Stimulated activated CD4-positive, alpha-beta T cell treated with anti-CD3 and anti-CD28 coated beads, TNF-alpha, amount 100 ng/mL, for 48 hours (primary cell): ENCODE data around the gene LCE1F.

Experiments used
- DNase-seq, 3 donors: peaks; one replicate each; pipeline ENCODE4 v3.0.0-alpha.2; 2020; ENCODE audit warnings: low read depth in 3 of 3

Gene LCE1F

DNA sequence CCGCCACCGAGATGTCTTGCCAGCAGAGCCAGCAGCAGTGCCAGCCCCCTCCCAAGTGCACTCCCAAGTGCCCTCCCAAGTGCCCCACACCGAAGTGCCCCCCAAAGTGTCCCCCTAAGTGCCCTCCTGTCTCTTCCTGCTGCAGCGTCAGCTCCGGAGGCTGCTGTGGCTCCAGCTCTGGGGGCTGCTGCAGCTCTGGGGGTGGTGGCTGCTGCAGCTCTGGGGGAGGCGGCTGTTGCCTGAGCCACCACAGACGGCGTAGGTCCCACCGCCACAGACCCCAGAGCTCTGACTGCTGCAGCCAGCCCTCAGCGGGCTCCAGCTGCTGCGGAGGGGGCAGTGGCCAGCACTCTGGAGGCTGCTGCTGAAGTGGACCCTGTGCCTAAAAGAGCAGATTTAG, 1.4 kb downstream of the LCE1F start:
- no peak for DNase-seq

DNA sequence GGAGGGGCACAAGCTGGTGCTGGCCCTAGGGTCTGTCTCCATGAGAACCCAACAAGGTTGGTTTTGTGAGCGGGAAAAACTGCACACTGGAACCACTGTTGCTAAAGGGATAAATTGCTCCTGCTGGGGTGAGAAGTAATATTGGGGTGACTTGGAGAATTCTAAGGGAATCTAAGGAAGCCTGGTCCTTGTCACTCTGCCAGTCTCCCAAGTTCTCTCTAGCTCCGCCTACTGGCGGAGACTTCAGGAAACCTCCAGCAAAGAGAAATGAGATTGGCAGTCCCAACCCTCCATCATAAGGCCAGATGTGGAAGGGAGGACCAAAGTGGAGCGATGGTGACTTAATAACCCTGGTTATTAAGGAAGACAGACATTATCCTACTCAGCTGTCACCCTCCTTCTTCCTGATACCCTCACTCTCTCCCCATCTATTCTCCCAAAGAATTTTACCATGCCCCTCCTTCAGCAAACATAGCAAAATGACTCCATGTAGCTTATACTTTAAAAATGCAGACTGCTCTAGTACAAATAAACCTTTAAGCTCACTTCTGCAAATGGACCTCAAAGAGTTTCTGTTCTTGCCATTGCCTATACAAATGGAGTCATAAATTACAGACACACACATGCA, 2.7 kb downstream of the LCE1F start:
- DNase-seq: no peak

DNA sequence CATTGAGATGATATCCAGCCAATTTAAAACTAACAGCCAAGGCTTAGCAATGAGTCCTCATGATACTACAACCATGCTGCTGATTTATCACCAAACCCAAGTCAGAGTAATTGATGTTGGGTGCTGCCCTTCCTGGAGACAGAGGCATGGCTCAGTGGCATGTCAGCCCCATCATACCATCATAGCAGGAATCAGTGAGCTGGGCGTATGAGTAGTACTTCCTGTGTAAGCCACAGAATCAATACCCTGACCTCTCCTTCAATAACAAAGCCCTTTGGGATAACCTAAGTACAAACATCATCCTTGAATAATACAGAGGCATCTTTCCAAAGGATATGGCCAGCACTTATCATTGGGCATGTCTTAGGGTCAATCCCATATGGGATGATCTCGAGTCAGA, 8.2 kb downstream of the LCE1F start:
- no peak for DNase-seq

DNA sequence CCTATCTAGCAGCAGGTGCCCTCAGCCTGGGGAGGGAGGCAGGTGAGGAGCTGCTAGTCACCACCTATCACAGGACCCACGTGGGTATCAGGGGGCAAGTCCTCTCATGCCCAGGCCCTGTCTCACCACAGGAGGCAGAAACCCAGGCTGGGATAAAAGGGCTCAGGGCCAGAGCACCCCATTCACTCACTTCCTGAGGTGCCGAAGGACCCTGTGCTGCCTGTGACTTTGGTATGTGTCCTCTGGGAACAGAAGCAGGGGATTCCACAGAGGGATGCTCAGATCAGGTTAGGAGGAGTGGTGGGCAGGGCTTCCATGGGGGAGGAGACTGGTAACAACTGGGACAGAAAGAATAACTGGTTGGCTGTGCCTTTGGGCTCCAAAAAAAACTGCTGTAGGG, 11.1 kb downstream of the LCE1F start, which contains the start of gene LCE1E:
TSS of gene LCE1E (plus strand) at position 181 of the 400 bp plus-strand sequence. CDS start 1,043 bp downstream, outside the sequence.
- DNase-seq: no peak

DNA sequence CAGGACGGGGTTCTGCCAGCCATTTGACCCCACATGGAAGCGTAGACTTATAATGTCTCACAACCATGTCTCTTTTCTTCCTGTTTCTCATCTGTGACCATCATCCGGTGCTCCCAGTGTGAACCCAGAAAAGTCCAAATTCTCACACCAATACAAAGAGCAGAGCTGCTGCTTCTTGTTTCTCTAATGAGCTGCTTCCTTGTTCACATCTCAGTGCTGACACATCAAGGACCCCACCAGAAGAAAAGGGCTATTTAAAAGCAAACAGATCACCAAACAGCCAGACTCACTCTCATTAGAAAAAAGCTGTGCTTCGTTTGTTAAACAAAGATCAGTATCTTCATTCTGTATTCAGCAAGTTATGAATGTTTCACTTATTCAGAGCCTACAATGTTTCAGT, 20.7 kb downstream of the LCE1F start:
- DNase-seq: no peak

DNA sequence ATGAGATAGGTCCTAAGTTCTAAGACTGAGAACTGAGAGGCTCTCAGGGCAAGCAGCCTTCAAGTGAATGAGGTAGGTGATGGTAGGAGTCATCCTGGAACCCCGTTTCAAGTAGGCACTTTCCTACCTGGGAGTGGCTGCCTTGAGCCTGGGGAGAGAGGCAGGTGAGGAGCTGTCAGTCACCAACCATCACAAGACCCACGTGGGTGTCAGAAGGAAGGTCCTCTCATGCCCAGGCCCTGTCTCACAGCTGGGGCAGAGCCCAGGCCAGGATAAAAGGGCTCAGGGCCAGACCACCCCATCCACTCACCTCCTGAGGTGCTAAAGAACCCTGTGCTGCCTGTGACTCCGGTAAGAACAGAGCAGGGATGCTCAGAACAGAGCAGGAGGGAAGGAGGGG, 21.5 kb downstream of the LCE1F start, which contains the start of gene LCE1D:
TSS of gene LCE1D (plus strand) at position 301 of the 400 bp plus-strand sequence. CDS start 1,074 bp downstream, outside the sequence.
- DNase-seq: no peak

DNA sequence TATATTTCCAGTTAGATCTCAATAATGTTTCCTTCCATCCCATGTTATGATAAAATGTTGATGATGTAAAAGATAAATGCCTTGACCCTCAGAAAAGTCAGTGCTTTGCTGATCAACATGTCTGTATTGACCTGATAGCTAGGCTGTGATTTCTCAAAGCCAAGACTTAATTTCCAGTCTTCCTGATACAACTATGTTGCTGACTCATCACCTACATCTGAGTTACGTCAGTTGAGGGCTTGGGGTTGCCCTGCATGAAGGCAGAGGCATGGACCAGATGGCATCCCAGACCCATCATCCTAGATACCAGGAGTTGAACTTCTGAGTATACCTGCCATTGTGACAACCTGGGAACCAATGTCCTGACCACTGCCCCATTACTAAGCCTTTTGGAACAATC, 26.4 kb downstream of the LCE1F start:
- no peak for DNase-seq

DNA sequence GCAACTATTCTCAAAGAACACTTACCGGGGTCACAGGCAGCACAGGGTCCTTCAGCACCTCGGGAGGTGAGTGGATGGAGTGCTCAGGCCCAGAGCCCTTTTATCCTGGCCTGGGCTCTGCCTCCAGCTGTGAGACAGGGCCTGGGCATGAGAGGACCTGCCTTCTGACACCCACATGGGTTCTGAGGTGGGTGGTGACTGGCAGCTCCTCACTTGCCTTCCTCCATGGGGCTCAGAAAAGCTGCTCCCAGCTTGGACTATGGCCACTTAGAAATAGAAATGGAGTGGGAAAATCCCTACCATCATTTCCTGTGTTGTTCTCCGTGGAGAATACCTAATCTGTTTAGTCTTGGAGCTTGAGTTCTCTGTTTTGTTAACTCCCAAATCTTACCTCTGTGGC, 31.6 kb downstream of the LCE1F start, which contains the start of gene LCE1C:
TSS of gene LCE1C (minus strand) at position 76 of the 400 bp plus-strand sequence. CDS start 1,173 bp downstream, outside the sequence.
- no peak for DNase-seq

DNA sequence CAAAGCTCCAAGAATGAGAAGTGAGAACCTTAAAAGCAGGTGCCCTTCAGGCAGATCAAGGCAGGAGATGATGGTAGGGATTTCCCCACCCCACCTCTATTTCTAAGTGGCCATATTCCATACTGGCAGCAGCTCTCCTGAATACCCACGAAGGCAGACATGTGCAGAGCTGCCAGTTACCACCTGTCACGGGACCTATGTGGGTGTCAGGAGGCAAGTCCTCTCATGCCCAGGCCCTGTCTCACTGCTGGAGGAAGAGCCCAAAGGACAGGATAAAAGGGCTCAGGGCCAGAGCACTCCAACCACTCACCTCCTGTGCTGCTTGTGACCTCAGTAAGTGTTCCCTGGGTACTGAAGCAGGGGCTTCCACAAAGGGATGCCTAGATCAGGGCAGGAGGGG, 36.1 kb downstream of the LCE1F start:
- no peak for DNase-seq

DNA sequence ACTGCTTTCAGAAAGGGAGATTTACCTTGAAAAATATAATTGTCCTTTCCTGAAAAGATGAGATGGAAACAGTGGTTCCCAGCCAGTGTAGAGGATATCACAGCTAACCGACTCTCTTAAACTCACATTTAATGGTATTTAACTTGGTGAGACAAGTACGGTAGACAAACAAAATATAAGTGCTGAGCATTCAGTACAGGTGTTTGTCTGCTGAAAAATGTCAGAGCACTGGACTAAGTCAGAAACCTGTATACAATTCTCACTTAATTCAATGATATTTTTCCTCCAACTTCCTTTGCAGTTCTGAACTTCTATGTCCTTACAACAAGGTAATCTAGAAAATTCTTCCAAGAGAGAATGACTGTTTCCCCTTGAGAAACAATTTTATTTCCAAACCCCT, 36.7 kb downstream of the LCE1F start, which contains the start of gene LCE1B:
TSS of gene LCE1B (plus strand) at position 301 of the 400 bp plus-strand sequence. CDS start 476 bp downstream, outside the sequence.
- DNase-seq: no peak

DNA sequence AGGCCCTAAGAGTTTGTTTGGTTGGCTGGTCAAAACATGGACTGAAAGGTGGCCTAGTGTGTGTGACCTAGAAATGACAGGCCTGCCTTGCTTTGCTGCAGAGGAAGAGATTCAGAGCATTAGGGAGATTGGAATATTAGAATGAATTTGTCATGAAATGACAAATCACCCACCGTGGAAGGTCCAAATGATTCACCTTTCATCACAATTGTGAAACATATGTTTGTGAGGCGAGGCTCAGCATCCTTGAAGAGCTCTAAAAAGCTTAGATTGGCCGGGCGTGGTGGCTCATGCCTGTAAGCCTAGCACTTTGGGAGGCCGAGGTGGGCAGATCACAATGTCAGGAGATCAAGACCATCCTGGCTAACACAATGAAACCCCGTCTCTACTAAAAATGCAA, 42.4 kb downstream of the LCE1F start:
- no peak for DNase-seq

DNA sequence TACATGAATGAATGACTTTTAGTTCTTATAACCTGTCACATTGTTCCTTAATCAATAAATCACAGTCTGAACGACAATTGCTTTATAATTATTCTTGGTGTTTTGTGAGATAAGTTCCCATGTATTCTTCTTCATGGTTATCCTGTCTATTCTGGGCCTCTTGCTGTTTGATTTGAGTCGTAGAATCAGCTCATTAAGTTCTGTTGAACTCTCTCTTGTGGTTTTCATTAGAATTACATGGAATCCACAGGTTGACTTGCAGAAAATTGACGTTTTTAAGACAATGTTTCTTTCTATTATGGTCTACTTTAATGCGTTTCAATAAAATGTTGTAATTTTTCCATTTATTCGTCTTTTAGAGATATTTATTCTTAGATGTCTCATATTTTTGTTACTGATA, 48.4 kb downstream of the LCE1F start:
- no peak for DNase-seq

DNA sequence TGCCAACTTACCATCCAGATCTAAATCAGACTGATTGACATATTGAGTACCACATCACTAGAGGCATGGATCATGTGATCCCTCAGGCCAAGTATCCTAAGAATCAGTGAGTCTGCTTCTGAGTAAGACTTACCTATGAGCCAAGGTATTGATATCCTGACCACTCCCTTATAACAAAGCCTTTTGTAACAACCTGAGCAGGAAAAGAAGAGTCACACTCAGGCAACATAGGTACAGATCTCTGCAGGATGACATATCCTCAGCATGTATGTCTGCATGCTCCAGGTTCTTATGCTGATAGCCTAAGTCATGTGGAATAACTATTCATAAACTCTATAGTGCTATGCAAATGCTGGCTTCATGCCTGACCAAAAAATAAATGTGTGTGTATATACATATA, 50.0 kb downstream of the LCE1F start:
- no peak for DNase-seq
